GM19468 (cell line): Measurements from ENCODE around the gene RUFY1.
"Not testable (repeated sequence)": the region's sequence is repeated elsewhere in the genome, so short reads cannot be mapped to it uniquely, and the experiment has no call there.

Experiments used
- ATAC-seq: cut with Tn5 transposase; IDR thresholded peaks from one replicate; pipeline ENCODE4 v1.9.1; 2021; ENCODE audit warnings: mild to moderate bottlenecking, moderate library complexity, moderate number of reproducible peaks; ENCODE audit not compliant: unreplicated experiment; ENCODE audit errors: extremely low read depth

The RUFY1 gene

DNA sequence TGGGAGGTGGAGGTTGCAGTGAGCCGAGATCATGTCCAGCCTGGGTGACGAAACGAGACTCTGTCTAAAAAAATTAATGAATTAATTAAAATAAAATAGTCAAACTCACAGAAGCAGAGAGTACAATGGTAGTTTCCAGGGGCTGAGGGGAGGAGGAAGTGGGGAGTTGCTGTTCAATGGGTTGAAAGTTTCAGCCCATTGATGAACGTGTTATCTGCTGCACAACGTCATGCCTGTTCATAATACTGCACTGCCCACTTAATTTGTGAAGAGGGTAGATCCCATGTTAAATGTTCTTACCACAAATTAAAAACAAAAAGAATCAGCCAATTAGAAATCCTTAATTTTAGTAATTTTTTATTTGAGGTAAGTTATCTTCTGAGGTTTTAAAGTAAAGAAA, 16.4 kb upstream of the RUFY1 start:
- ATAC-seq = no peak

DNA sequence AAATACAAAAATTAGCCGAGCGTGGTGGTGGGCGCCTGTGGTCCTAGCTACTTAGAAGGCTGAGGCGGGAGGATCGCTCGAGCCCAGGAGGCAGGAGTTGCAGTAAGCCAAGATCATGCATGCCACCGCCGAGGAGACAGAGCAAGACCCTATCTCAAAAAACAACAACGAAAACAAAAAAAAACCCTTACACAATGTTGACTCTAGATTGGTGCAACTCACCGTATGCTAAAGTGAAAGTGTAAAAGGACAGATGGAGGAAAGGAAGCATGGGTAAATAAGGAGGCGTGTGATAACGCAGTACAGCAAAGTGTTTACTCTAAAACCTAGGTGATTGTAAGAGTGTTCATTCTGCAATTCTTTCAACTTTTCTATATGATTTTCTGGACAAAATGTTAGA, 15.9 kb upstream of the RUFY1 start:
- peak; percentile 24 for ATAC-seq

DNA sequence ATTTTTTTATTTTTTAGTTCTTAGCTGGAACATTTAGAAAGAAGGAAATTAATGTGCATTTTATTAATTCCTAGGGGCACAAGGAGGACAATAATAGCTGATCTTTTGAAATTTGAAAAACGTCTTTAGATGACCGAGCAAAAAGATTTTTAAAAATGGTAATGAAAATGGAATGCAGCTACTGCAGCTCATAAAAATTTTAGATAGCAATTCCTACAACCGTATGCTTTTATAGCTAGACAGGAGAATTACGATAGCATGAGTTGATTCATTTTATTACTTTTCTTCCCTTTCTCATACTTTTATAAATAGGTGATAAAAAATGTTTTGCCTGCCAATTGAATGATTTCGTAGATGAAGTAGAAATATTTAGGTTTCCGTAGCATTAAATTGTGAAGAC, 13.7 kb upstream of the RUFY1 start:
- ATAC-seq = no peak

DNA sequence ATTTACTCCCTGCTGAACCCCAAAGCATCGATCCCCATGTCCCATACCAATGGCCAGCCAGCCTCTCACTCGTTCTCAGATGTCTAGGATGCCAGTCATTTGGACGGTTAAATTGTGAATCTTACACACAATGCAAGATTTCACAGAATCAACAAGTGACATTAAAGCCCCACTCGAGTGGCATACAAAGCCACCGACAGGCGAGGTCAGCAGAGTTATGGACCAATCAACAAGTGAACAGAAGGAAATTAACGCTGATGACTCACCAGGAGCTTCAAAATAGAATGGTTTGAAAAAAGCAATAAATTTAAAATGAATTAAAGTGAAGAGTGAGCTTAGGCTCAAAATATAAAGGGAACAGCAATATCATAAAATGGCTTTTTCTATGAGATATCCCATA, 8.2 kb upstream of the RUFY1 start:
- no peak for ATAC-seq

DNA sequence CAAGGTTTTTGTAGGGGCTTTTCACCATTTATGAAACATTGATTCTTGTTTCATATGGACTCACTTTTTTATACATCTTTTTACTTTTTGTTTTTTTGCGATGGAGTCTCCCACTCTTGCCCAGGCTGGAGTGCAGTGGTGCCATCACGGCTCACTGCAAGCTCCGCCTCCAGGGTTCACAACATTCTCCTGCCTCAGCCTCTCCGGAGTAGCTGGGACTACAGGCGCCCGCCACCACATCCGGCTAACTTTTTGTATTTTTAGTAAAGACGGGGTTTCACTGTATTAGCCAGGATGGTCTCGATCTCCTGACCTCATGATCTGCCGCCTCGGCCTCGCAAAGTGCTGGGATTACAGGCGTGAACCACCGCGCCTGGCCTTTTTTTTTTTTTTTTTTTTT, 7.1 kb upstream of the RUFY1 start:
- ATAC-seq = not testable (repeated sequence)

DNA sequence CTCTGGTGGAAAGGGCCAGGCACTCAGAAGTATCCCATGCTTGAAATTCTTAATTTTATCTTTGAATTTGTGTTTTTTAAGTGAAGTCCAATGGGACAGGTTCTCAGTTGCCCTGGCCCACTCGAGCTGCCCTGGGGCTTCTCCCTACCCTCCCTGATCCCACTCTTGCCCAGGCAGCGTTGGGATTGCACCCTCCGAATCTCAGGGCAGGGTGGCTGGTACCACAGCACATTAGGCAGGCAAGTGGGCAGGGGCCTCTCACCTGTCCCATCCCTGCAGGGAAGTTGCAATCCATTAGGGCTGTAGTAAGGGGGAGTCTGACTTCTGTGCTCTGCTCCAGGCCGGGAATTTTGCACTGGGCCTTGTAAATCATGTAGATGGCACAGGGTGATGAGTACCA, 2.7 kb downstream of the RUFY1 start:
- no peak for ATAC-seq

DNA sequence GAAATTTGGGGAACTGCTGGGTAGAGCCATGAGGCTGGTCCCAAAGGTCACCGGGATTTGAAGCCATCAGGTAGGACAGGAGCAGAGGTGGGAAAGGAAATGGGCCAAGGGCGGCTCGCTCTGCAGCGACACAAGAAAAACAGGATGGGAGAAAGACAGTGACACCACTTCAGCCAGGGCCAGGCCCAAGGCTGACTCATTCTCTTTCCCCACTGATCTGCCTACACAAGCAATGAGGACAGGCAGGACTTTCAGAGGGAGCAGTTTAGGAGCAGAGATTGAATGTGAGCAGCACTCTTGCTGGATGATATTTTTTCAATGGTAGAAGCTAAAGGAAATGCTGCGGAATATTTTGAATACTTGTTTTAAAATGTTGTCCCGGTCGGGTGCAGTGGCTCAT, 3.5 kb downstream of the RUFY1 start:
- no peak for ATAC-seq

DNA sequence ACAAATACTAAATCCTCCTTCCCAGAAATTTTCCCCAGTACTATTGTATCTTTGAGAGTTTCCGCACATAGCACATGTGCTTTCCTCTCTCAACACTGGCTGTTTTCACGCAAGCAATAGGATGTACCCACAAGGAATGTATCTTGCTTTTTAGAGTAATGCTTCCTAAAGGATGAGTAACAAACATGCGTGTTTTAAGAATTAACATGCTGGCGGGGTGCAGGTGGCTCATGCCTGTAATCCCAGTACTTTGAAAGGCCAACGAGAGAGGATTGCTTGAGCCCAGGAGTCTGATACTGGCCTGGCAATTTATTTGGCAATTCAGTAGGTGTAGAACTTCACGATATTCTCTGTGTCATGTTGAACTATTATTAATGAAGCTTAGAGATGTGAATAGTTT, 4.6 kb downstream of the RUFY1 start:
- no peak for ATAC-seq

DNA sequence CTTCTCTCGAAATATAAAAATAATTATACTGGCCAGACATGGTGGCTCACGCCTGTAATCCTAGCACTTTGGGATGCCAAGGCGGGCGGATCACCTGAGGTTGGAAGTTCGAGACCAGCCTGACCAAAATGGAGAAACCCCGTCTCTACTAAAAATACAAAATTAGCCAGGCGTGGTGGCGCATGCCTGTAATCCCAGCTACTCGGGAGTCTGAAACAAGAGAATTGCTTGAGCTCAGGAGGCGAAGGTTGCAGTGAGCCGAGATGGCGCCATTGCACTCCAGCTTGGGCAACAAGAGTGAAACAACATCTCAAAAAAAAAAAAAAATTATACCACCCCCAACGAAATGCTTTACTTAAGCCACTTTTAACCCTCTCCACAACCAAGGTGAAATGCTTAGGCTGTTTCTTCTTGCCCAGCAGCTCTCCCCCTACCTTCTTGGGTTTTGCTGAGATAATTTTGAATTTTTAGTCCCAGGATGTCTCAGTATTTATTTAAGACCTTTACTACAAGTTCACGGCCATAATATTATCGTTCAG, 8.0 kb downstream of the RUFY1 start:
- not testable (repeated sequence) for ATAC-seq

DNA sequence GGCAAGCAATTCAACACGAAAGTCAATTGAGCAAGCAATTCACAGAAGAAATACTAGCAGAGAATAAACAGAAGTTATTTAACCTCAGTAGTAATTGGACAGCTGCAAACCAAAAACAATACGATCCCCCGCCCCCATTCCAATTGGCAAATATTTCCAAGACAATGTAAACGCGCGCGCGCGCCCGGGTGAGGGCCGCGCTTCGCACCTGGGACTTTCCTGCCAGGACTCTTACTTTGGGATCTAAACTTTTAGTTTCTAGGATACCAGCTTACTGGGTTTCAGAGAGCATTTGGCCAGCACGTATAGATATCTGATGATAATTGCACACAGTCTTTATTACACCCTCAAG, 8.6 kb downstream of the RUFY1 start:
- ATAC-seq = no peak

DNA sequence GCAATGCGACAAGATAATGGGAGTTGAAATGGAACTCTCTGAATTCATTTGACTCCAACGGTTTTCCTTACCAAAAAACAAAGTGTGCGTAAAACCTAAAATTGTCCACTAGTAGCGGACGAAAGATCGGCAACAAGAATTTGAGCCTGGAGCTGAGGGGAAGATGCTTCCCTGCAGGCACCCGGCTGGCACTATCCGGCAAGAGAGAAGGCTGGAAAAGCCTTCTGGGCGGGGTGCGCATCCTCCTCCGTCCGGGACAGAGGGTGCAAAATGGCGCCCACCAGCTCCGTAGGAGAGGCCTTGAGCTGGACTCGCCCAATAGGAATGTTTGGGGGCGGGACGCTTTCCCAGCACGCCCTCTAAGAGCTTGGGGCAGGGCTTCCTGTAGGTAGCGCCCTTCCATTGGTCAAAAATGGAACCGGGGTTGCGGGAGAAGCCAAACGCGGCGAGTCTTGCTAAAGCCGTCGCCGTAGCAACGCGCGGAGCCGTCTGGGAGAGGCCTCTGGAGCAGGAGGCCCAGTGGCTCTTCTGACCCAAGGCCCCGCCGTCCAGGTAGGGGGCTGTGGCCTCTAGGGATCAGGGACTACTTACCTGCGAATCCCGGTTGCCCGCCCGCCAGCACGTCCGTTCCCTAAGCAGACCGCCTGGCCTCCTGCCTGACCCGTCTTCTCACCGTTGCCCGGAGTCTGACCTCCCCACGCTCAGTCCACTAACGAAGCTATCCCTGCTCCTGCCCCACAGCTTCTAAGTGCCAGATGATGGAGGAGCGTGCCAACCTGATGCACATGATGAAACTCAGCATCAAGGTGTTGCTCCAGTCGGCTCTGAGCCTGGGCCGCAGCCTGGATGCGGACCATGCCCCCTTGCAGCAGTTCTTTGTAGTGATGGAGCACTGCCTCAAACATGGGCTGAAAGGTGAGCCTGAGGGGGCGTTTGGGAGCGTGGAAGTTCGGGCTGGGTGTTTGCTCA, 9.2 kb downstream of the RUFY1 start:
- ATAC-seq = peak; percentile 94

DNA sequence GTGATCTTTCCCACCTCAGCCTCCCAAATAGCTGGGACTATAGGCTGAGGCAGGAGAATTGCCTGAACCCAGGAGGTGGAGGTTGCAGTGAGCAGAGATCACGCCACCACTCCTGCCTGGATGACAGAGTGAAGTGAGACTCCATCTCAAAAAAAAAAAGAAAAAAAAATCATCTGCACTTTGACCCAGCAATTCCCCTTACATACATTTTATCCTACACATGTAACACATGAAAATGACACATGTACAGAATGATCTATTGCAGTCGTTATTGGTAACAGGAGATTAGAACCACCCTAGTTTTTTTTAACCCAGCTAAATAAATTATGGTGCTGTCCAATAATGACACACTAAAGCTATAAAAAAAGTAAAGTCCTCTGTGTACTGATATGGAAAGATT, 14.2 kb downstream of the RUFY1 start:
- ATAC-seq = no peak

DNA sequence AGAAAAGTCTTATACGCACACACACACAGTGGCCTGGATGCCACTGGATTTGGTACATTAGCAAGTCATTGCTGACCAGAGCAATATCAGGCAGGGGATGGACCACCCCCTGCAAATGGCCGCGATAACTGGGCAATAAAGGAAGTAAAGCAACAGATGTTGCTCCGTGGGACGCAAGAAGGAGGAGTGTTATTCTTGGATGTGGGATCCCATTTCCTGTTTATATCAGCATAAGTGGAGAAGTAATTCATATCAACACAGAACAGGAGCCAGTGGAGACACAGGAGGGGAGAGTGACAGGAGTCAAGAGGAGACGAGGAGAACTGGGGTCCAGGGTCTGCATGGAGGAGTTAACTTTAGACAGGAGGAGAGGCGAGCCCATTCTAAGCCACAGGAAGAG, 18.4 kb downstream of the RUFY1 start:
- no peak for ATAC-seq

DNA sequence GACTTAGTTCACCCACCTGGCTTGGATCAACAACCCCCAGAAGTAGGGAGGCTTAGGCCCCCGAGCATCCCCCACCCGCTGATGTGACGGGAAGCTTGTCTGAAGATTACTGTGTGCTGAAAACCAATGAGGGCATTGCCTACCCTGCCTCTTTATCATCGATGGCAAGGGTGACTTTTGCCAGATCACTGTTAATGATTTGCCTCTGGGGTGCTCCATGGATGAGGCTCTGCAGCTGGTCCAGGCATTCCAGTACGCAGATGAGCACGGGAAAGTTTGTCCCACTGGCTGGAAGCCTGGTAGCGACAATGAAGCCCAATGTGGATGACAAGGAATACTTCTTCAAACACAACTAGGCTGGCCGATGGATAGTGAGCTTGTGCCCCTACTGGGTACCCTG, 22.0 kb downstream of the RUFY1 start:
- no peak for ATAC-seq

DNA sequence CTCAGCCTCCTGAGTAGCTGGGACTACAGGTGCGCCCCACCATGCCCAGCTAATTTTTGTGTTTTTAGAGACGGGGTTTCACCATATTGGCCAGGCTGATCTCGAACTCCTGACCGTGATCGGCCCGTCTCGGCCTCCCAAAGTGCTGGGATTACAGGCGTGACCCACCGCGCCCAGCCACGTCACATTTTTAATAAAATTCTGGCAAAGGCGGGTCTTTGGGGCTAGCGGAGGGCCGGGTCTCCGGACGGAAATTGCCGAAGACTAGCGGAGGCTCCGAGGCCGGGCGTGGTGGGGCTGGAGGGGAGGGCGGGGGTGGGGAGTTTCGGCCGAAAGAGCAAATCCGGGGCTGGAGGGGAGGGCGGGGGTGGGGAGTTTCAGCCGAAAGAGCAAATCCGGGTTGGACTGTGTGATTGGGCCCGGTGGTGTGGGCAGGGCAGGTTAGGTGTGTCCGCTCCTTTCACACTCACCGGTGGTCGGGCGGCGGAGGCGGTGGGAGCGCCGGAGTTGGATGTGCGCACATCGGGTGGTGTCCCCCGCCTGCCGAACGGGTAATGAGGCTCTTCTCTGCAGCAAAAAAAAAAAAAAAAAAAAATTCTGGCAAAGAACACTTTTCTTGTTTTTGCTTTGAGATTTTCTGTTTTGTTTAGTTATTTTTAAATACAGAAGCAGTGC, 27.1 kb downstream of the RUFY1 start:
- ATAC-seq = no peak

DNA sequence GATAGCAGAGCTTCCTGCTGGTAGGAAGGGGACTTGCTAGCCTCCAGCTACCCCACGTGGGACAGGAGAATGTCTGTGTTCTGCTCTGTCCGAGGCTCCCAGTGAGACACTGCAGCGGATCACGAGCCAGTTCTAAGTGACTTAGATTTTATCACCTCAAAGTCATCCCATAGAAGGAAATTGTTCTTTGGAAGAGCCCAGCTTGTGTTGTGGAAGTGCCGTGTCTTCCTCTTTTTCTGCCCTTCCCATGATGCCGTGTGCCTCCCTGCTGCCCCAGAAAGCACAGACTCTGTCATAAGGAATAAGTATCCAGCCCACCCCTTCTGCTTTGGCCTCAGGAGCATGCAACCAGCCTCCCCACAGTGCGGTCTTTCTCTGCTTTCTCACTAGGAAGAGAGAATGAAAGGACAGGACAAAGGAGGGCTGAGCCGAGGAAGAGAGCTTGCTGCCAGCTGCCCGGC, 35.6 kb downstream of the RUFY1 start:
- ATAC-seq = no peak

DNA sequence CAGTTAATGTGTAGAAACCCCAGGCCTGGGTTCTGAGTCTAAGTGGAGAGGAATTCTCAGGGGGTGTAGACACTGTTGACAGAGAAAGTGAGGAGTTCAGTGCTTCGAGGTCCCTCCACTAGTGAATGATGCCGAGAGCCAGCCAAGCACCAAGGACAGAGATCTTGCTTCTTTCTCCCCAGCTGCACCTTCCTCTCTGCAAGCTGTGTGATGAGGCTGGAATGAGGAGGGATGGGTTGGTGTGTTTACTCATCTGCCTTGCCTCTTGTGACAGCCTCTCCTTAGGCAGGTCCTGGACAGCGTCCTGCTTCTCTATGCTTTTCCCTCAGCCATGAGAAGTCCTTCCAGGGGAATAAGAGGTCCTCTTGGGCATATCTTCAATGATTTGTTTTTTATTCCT, 37.8 kb downstream of the RUFY1 start:
- no peak for ATAC-seq

DNA sequence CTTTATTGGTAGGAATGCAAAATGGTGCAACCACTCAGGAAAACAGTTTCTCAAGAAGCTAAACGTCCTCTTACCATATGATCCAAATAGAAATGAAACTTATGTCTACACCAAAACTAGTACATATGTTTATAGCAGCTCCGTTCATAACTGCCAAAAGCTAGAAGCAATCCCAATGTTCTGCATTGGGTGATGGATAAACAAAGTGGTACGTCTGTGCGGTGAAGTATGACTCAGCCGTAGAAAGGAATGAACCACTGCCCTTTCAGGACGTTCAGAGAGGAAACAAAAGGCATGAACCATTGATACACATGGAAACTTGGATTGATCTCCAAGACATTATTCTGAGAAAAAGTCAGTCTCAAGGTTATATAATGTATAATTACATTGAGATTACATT, 45.6 kb downstream of the RUFY1 start:
- ATAC-seq = no peak

DNA sequence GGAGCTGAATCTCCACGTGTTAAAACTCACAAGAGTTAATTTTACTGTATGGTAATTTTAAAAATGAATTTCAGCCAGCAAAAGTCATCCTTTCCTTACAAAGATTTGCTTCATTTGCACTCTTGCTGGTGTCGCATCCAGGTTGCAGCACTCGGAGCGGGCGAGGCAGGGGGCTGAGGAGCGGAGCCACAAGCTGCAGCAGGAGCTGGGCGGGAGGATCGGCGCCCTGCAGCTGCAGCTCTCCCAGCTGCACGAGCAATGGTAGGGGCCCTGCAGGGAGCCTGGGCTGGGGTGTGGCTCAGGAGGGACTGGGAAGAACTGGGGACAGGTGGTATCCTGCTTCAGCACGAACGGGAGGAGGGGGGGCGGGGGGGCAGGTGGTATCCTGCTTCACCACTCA, 46.1 kb downstream of the RUFY1 start:
- no peak for ATAC-seq

DNA sequence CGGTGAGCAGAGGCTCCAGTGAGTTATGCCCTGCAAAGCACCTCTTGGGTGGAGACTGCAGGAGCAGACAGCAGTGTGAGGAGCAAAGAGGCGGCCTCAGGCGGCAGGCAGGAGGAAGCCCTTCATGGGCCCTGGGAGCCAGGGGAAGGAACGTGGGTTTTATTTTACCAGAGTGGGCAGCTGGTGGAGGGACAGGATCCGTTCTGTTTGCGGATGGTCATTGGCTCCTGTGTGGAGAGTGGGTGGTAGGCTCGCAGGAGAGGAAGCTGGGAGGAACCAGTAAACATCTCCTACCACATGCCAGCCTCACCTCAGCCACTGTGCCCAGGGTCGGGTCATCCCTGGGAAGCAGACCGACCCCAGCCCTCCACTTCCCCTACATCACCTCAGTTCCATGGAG, 48.7 kb downstream of the RUFY1 start:
- ATAC-seq = no peak

DNA sequence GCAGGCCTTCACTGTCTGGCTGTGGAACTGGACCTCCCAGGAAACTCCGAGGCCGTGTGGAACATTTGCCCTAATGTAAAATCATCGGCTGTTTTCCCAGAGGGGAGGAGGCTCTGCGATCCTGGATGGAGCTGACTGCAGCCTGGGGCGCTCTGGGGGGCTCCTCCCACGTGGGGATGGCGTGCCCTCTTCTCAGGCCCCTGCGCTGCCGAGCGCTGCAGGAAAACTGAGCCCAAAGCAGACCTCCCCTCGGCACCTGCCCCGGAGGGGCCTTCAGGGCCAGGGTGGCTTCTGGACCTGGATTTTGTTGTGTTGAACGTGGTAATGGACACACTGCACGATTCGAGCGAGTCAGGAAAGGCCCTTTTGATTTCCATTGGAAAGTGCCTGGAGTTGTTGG, 49.2 kb downstream of the RUFY1 start:
- no peak for ATAC-seq
